ENCODE measurements around the gene SLC35G2. TPM values are rescaled to one million over a fixed set of nuclear protein-coding genes. Genes with fewer than 3 reads are reported as not detected.
"Not testable (repeated sequence)": the region's sequence is repeated elsewhere in the genome, so short reads cannot be mapped to it uniquely, and the experiment has no call there.

Gene SLC35G2
- polyA plus RNA-seq, 2 of the 4 experiments (the other 2 are of a cell fraction), result 17.2 to 34.8 TPM

GRCh38 chr3:136891934-136892855, 73.3 kb downstream of the SLC35G2 start:
- TF ChIP-seq FOSL2 (IDR thresholded peaks at IDR 0.05) (no peak), FOSL2 (CRISPR knock-in tag; IDR thresholded peaks at IDR 0.05) (no peak), GATA3 (IDR thresholded peaks at IDR 0.05; ENCODE audit: borderline replicate concordance) (no peak), POLR2AphosphoS2 (conservative IDR thresholded peaks at IDR 0.05; ENCODE audit: low read length) (no peak), EHMT2 (IDR thresholded peaks at IDR 0.05; ENCODE audit: low read depth) (no peak), MAZ (IDR thresholded peaks at IDR 0.05; ENCODE audit: borderline replicate concordance, low read depth, low read length) (no peak), RNF2 (IDR thresholded peaks at IDR 0.05; ENCODE audit: borderline replicate concordance, low read depth) (no peak), CBX8 (IDR thresholded peaks at IDR 0.05) (no peak), SMC3 (IDR thresholded peaks at IDR 0.05) (no peak), ATOH8 (CRISPR knock-in tag; IDR thresholded peaks at IDR 0.05; ENCODE audit: low read depth) (no peak), KDM1A (IDR thresholded peaks at IDR 0.05; ENCODE audit: low read depth) (no peak), RAD21 (conservative IDR thresholded peaks at IDR 0.05 in 1 of 2, IDR thresholded peaks at IDR 0.05 in 1 of 2) (no peak), HOXB5 (CRISPR knock-in tag; IDR thresholded peaks at IDR 0.05) (no peak)
- DNase-seq (ENCODE audit: low read depth in 1 of 2, low spot score in 1 of 2), result no peak

GRCh38 chr3:136893848-136894443, 75.0 kb downstream of the SLC35G2 start:
- TF ChIP-seq CHD2 (IDR thresholded peaks at IDR 0.05; ENCODE audit: low read length, partially characterized antibody) (no peak), GATA3 (IDR thresholded peaks at IDR 0.05; ENCODE audit: borderline replicate concordance) (no peak)
- DNase-seq (ENCODE audit: low read depth in 1 of 2, low spot score in 1 of 2), result peak in 1 of 2 experiments; percentile 18
- no peak overlapping the region for H3K4me2 ChIP-seq
- H3K9me3 ChIP-seq, result peaks cover 12% of the 10 kb centered on the region; the same call in 2 of the 3 replicates
- no peak overlapping the region for H3K4me3 ChIP-seq
- H3K4me1 ChIP-seq, result no peaks in the 10 kb centered on the region; the same call in 2 of the 3 replicates
- WGBS (ENCODE audit: missing lambda C conversion rate), result 42% methylated on average over 5 of the region's 5 CpGs
- peak in 1 of 2 experiments; percentile 40; a peak in 1 of 6 replicates for ATAC-seq
- no peak overlapping the region for H3K27ac ChIP-seq
- no peak for FAIRE-seq
- ChIA-PET POLR2A (no interaction called here), CTCF (no interaction called here)

More at GRCh38 chr3:136891934-136892855, 73.3 kb downstream of the SLC35G2 start:
- H3K27ac ChIP-seq, result no peak overlapping the region
- ChIA-PET POLR2A (no interaction called here), CTCF (no interaction called here)
- ATAC-seq (no peak), FAIRE-seq (no peak)
- 46% methylated on average over 2 of the region's 2 CpGs for WGBS (ENCODE audit: missing lambda C conversion rate)
- H3K9me3 ChIP-seq, result peaks cover 12% of the 10 kb centered on the region; the same call in 2 of the 3 replicates
- no peak overlapping the region for H3K4me3 ChIP-seq
- no peaks in the 10 kb centered on the region; the same call in 2 of the 3 replicates for H3K4me1 ChIP-seq
- no peak overlapping the region for H3K4me2 ChIP-seq

- CTCF ChIA-PET; FAIRE-seq; H3K27ac ChIP-seq; H3K4me1 ChIP-seq; POLR2A ChIA-PET; H3K4me2 ChIP-seq; H3K4me3 ChIP-seq; ATAC-seq; H3K9me3 ChIP-seq; DNase-seq (ENCODE audit: low read depth in 1 of 2, low spot score in 1 of 2): not testable (repeated sequence)
- WGBS (ENCODE audit: missing lambda C conversion rate), result 80% methylated on average over 1 of the region's 1 CpG
Observed at GRCh38 chr3:136897171-136897570, 78.2 kb downstream of the SLC35G2 start.

- ATAC-seq, result no peak
- FAIRE-seq, result no peak
- H3K9me3 ChIP-seq, result peaks cover 4% of the 10 kb centered on the region; the same call in 2 of the 3 replicates
- H3K4me1 ChIP-seq, result no peaks in the 10 kb centered on the region; the same call in 2 of the 3 replicates
- no peak overlapping the region for H3K27ac ChIP-seq
- no peak for DNase-seq (ENCODE audit: low read depth in 1 of 2, low spot score in 1 of 2)
- CTCF ChIA-PET, result no interaction called here
- POLR2A ChIA-PET, result no interaction called here
- no peak overlapping the region for H3K4me2 ChIP-seq
- 96% methylated on average over 4 of the region's 4 CpGs for WGBS (ENCODE audit: missing lambda C conversion rate)
- H3K4me3 ChIP-seq, result no peak overlapping the region
- TF ChIP-seq CTCF (IDR thresholded peaks at IDR 0.05), result no peak
- TF ChIP-seq ZNF302 (CRISPR knock-in tag; IDR thresholded peaks at IDR 0.05), result no peak
- TF ChIP-seq RFX5 (IDR thresholded peaks at IDR 0.05), result no peak
- TF ChIP-seq EP300 (IDR thresholded peaks at IDR 0.05), result no peak
- TF ChIP-seq HES2 (IDR thresholded peaks at IDR 0.05), result no peak
- TF ChIP-seq SREBF2 (IDR thresholded peaks at IDR 0.05), result no peak
- no peak for TF ChIP-seq RAD21 (conservative IDR thresholded peaks at IDR 0.05 in 1 of 2, IDR thresholded peaks at IDR 0.05 in 1 of 2)
- no peak for TF ChIP-seq FOSB (CRISPR knock-in tag; IDR thresholded peaks at IDR 0.05)
- no peak for TF ChIP-seq PBX3 (IDR thresholded peaks at IDR 0.05)
- TF ChIP-seq RNF2 (IDR thresholded peaks at IDR 0.05; ENCODE audit: borderline replicate concordance, low read depth), result no peak
- TF ChIP-seq USF2 (IDR thresholded peaks at IDR 0.05), result no peak
Observed at GRCh38 chr3:136898549-136898948, 79.6 kb downstream of the SLC35G2 start.
